HUES48 (cell line): ENCODE data around the gene NHERF2.

ENCODE experiments used
- H3K27ac ChIP-seq: one replicate; pipeline ENCODE4 v1.7.0; 2013; ENCODE audit warnings: low read depth, low read length, inconsistent platforms
- H3K27me3 ChIP-seq: 2 replicates; pipeline ENCODE4 v1.6.1; 2013; ENCODE audit warnings: mild to moderate bottlenecking, low read length; ENCODE audit not compliant: control insufficient read depth, insufficient read depth
- H3K36me3 ChIP-seq: 2 replicates; pipeline ENCODE4 v1.6.1; 2013; ENCODE audit warnings: low read length; ENCODE audit not compliant: control insufficient read depth, insufficient read depth
- H3K4me1 ChIP-seq: 2 replicates; pipeline ENCODE4 v1.6.1; 2013; ENCODE audit warnings: mild to moderate bottlenecking, low read length; ENCODE audit not compliant: control insufficient read depth, insufficient read depth
- H3K4me3 ChIP-seq: 2 replicates; pipeline ENCODE4 v1.5.1; 2013; ENCODE audit warnings: mild to moderate bottlenecking, low read depth, low read length
- H3K9ac ChIP-seq: 2 replicates; pipeline ENCODE4 v1.6.1; 2013; ENCODE audit warnings: mild to moderate bottlenecking, low read depth, low read length, moderate library complexity
- H3K9me3 ChIP-seq: 2 replicates; pipeline ENCODE4 v1.6.1; 2013; ENCODE audit warnings: low read length; ENCODE audit not compliant: control insufficient read depth, insufficient read depth

NHERF2 gene

GRCh38 chr16:2026461-2027023 is at the start of gene NHERF2:
Gene NHERF2, plus strand, starts transcription at chr16:2026902. Its CDS starts 104 bp downstream, at chr16:2027006.
- Histone ChIP-seq H3K27me3 (peaks cover 34% of the 10 kb centered on the region), H3K9ac (no peak within 1 kb of the TSS), H3K9me3 (no peaks in the 10 kb centered on the region), H3K4me3 (peak within 1 kb of the TSS; percentile 49), H3K36me3 (no peaks in the 10 kb centered on the region), H3K4me1 (no peaks in the 10 kb centered on the region), H3K27ac (no peak within 1 kb of the TSS)

GRCh38 chr16:1976951-1977874 is 49.5 kb upstream of the NHERF2 start:
- peaks cover 30% of the 10 kb centered on the region for H3K27me3 ChIP-seq
- peaks cover 41% of the 10 kb centered on the region for H3K36me3 ChIP-seq
- H3K27ac ChIP-seq: no peak overlapping the region
- no peak overlapping the region for H3K4me3 ChIP-seq
- H3K9ac ChIP-seq: no peak overlapping the region
- no peaks in the 10 kb centered on the region for H3K9me3 ChIP-seq
- H3K4me1 ChIP-seq: peaks cover 17% of the 10 kb centered on the region

- H3K4me1 ChIP-seq: peaks cover 17% of the 10 kb centered on the region
Observed at GRCh38 chr16:1977875-1978268, 48.8 kb upstream of the NHERF2 start.

GRCh38 chr16:1978476-1979120 is 48.1 kb upstream of the NHERF2 start:
- H3K9ac ChIP-seq: no peak overlapping the region
- H3K27ac ChIP-seq: no peak overlapping the region
- H3K4me1 ChIP-seq: peaks cover 21% of the 10 kb centered on the region
- H3K36me3 ChIP-seq: peaks cover 41% of the 10 kb centered on the region
- H3K4me3 ChIP-seq: peak overlapping the region; percentile 57
- H3K27me3 ChIP-seq: peaks cover 41% of the 10 kb centered on the region
- H3K9me3 ChIP-seq: no peaks in the 10 kb centered on the region

More at GRCh38 chr16:1977875-1978268, 48.8 kb upstream of the NHERF2 start:
- Histone ChIP-seq H3K27ac (no peak overlapping the region), H3K36me3 (peaks cover 41% of the 10 kb centered on the region), H3K4me3 (no peak overlapping the region), H3K9ac (no peak overlapping the region), H3K27me3 (peaks cover 36% of the 10 kb centered on the region), H3K9me3 (no peaks in the 10 kb centered on the region)

GRCh38 chr16:1979271-1980029 is 47.3 kb upstream of the NHERF2 start:
- H3K4me1 ChIP-seq: peaks cover 21% of the 10 kb centered on the region
- peaks cover 41% of the 10 kb centered on the region for H3K27me3 ChIP-seq
- H3K36me3 ChIP-seq: peaks cover 37% of the 10 kb centered on the region
- H3K9ac ChIP-seq: no peak overlapping the region; the same call in 1 of the 2 replicates
- H3K27ac ChIP-seq: no peak overlapping the region
- no peaks in the 10 kb centered on the region for H3K9me3 ChIP-seq
- peak overlapping the region; percentile 57 for H3K4me3 ChIP-seq

GRCh38 chr16:1980030-1980769 is 46.5 kb upstream of the NHERF2 start:
- Histone ChIP-seq H3K9ac (no peak overlapping the region), H3K9me3 (no peaks in the 10 kb centered on the region), H3K27me3 (peaks cover 41% of the 10 kb centered on the region), H3K27ac (no peak overlapping the region), H3K4me1 (peaks cover 27% of the 10 kb centered on the region), H3K4me3 (peak overlapping the region; percentile 57), H3K36me3 (peaks cover 30% of the 10 kb centered on the region)

GRCh38 chr16:1980770-1981087 is 46.0 kb upstream of the NHERF2 start:
- peaks cover 27% of the 10 kb centered on the region for H3K4me1 ChIP-seq
- H3K4me3 ChIP-seq: peak overlapping the region; percentile 57; the same call in 1 of the 2 replicates
- no peak overlapping the region for H3K27ac ChIP-seq
- H3K36me3 ChIP-seq: peaks cover 29% of the 10 kb centered on the region
- peaks cover 41% of the 10 kb centered on the region for H3K27me3 ChIP-seq
- no peak overlapping the region for H3K9ac ChIP-seq
- no peaks in the 10 kb centered on the region for H3K9me3 ChIP-seq

- Histone ChIP-seq H3K36me3 (peaks cover 29% of the 10 kb centered on the region), H3K9ac (no peak within 1 kb of the TSS), H3K4me1 (peaks cover 27% of the 10 kb centered on the region), H3K27me3 (peaks cover 41% of the 10 kb centered on the region), H3K4me3 (peak within 1 kb of the TSS; percentile 57), H3K27ac (no peak within 1 kb of the TSS), H3K9me3 (no peaks in the 10 kb centered on the region)
Observed at GRCh38 chr16:1981398-1981836, 45.3 kb upstream of the NHERF2 start, which contains the start of gene NOXO1. Gene NOXO1, minus strand, starts transcription at chr16:1981469. Its CDS starts 290 bp downstream, at chr16:1981179.

GRCh38 chr16:1982013-1982433 is 44.7 kb upstream of the NHERF2 start:
- Histone ChIP-seq H3K27ac (no peak overlapping the region), H3K27me3 (peaks cover 41% of the 10 kb centered on the region), H3K36me3 (peaks cover 29% of the 10 kb centered on the region), H3K9me3 (no peaks in the 10 kb centered on the region), H3K9ac (no peak overlapping the region), H3K4me1 (peaks cover 27% of the 10 kb centered on the region), H3K4me3 (no peak overlapping the region)

- peak overlapping the region; percentile 87 for H3K27ac ChIP-seq
- peaks cover 27% of the 10 kb centered on the region for H3K4me1 ChIP-seq
- H3K9me3 ChIP-seq: no peaks in the 10 kb centered on the region
- H3K9ac ChIP-seq: no peak overlapping the region
- H3K4me3 ChIP-seq: peak overlapping the region; percentile 81
- H3K27me3 ChIP-seq: peaks cover 41% of the 10 kb centered on the region
- peaks cover 20% of the 10 kb centered on the region for H3K36me3 ChIP-seq
Observed at GRCh38 chr16:1982991-1983543, 43.6 kb upstream of the NHERF2 start.
